RWPE2 (cell line): ENCODE data around the gene WDR72.

ENCODE experiments used
- ATAC-seq: fragments of 200-7000 bp; cut with Tn5 transposase; 3 replicates; pipeline ENCODE4 v1.9.1; 2021; ENCODE audit warnings: low read depth
- DNase-seq: peaks from one replicate; pipeline ENCODE4 v3.0.0-alpha.2; 2020; ENCODE audit warnings: low spot score
- H3K27ac ChIP-seq: fragments of 450-650 bp; 2 replicates; pipeline ENCODE4 v1.5.1; 2017; ENCODE audit warnings: mild to moderate bottlenecking; ENCODE audit not compliant: poor library complexity, severe bottlenecking
- H3K27me3 ChIP-seq: fragments of 250-450 bp; sonication (Bioruptor Pico); 2 replicates; pipeline ENCODE4 v1.5.1; 2021; ENCODE audit warnings: mild to moderate bottlenecking, moderate library complexity; ENCODE audit not compliant: insufficient read depth, poor library complexity, severe bottlenecking
- H3K36me3 ChIP-seq: fragments of 250-450 bp; sonication (Bioruptor Pico); 2 replicates; pipeline ENCODE4 v1.5.1; 2020; ENCODE audit warnings: low read depth, mild to moderate bottlenecking, moderate library complexity
- H3K4me1 ChIP-seq: fragments of 250-450 bp; sonication (Bioruptor Pico); 2 replicates; pipeline ENCODE4 v1.5.1; 2021; ENCODE audit warnings: mild to moderate bottlenecking, moderate library complexity; ENCODE audit not compliant: insufficient read depth, poor library complexity, severe bottlenecking
- H3K4me3 ChIP-seq: fragments of 250-450 bp; sonication (Bioruptor Pico); 2 replicates; pipeline ENCODE4 v1.5.1; 2021; ENCODE audit warnings: mild to moderate bottlenecking, moderate library complexity; ENCODE audit not compliant: severe bottlenecking
- H3K9me3 ChIP-seq: fragments of 250-450 bp; sonication (Bioruptor Pico); 2 replicates; pipeline ENCODE4 v1.5.1; 2021; ENCODE audit warnings: mild to moderate bottlenecking, moderate library complexity; ENCODE audit not compliant: severe bottlenecking
- CTCF ChIP-seq: fragments of 450-650 bp; IDR thresholded peaks from one replicate; pipeline ENCODE4 v1.5.1; 2017; ENCODE audit warnings: mild to moderate bottlenecking, moderate library complexity; ENCODE audit not compliant: poor library complexity, severe bottlenecking

Gene WDR72

DNA sequence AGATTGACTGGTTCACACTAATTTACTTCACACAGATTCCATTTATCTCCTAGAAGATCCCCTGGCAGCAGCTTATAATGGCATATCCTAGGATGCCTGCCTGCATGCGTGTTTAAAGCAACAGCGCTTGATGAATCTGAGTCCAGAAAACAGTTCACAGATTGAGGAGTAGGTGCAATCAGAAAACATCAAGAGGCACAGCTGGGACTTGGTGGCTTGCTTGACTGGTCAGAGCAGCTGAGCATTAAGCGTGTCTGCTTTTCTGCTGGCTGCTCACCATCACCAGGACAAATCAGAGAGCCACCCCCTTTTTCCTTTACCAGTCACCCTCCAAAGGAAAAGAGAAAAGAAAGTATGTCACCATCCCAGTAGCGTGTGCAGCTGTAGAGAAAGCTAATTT lies 223.6 kb downstream of the WDR72 start:
- Histone ChIP-seq H3K36me3 (no peaks in the 10 kb centered on the region), H3K27me3 (peaks cover 11% of the 10 kb centered on the region), H3K27ac (no peak overlapping the region), H3K4me3 (no peak overlapping the region), H3K4me1 (no peaks in the 10 kb centered on the region), H3K9me3 (no peaks in the 10 kb centered on the region)
- no peak for TF ChIP-seq CTCF
- no peak for ATAC-seq
- DNase-seq = no peak

DNA sequence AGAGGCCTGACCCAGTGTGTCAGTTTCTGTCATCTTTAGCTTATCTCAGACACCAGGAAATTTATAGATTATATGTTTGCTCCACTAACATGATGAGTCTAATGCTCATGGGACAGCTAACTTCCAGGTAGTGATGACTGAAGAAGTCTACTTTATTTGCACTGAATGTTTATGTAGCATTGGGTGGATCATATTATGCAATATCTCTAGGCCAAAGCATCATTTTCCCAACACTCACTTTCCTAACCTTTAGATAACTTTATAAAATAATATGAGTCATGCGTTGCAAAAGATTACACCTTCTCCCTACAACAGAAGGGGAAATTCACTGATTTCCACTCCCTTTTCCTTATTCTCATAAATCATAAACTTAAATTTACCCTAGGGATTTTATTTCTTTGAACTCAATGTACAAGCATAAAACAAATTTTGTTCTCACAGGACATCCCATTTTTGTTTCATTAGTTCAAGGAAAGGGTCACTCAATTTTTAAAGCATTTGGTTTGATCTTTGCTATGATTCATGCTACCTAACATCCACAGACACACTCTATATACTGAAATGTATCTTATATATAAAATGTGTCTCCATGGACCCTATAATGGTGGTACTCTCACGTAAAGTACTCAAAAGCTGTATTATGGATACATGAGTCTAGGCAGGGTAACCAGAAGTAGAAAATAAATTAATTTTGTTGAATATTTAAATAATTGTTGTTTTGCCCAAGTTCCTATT lies 225.2 kb downstream of the WDR72 start:
- peaks cover 11% of the 10 kb centered on the region for H3K27me3 ChIP-seq
- H3K4me1 ChIP-seq = no peaks in the 10 kb centered on the region
- ATAC-seq = peak; percentile 48; the same call in 1 of the 3 replicates
- TF ChIP-seq CTCF = no peak
- no peaks in the 10 kb centered on the region for H3K9me3 ChIP-seq
- DNase-seq = no peak
- no peak overlapping the region for H3K27ac ChIP-seq
- no peak overlapping the region for H3K4me3 ChIP-seq
- H3K36me3 ChIP-seq = no peaks in the 10 kb centered on the region

- H3K27ac ChIP-seq = no peak overlapping the region
- ATAC-seq (no peak), DNase-seq (no peak)
- no peaks in the 10 kb centered on the region for H3K4me1 ChIP-seq
- TF ChIP-seq CTCF = no peak
- no peaks in the 10 kb centered on the region for H3K27me3 ChIP-seq
- H3K4me3 ChIP-seq = no peak overlapping the region
- no peaks in the 10 kb centered on the region for H3K9me3 ChIP-seq
- no peaks in the 10 kb centered on the region for H3K36me3 ChIP-seq
These were observed 228.7 kb downstream of the WDR72 start for GRCh38 chr15:53530761-53531160.

DNA sequence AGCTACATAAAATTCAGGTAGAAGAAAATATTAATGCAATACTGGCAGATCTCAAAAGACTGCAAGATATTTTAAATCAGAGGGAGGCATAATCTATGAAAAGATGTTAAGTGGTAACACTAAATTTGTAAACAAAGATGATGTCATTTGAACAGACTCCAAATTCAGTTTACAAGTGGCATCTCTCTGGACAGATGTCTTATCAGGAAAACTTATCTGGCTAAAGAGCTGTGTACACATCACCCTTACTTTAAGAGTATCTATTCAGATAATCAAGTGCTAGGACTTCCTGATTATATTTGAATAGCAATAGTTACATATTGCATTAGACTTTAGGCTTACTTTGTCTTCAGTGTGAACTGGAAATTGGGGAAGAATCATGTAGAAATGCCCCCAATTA lies 231.5 kb downstream of the WDR72 start:
- ATAC-seq = no peak
- H3K4me3 ChIP-seq = no peak overlapping the region
- DNase-seq = no peak
- no peak for TF ChIP-seq CTCF
- no peaks in the 10 kb centered on the region for H3K27me3 ChIP-seq
- no peaks in the 10 kb centered on the region for H3K9me3 ChIP-seq
- H3K4me1 ChIP-seq = no peaks in the 10 kb centered on the region
- no peak overlapping the region for H3K27ac ChIP-seq
- no peaks in the 10 kb centered on the region for H3K36me3 ChIP-seq

DNA sequence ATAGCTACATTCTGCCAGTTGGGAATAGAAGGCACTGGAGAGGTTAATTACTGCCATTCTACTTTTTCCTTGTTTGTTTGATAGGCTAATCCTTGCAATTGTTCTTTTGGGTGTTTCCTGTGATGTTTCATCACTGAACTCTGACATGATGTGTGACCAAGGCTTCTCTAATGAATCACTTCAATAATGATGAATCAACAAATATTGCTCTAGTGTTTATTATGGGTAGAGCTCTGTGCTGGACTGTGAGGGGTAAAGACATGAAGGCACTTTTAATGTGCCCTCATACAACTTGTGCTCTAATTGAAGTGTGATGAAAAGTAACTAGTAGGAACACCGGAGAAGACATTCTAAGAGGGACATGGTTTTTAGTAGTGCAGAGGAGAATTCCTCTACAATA lies 233.6 kb downstream of the WDR72 start:
- H3K4me1 ChIP-seq = no peaks in the 10 kb centered on the region
- peaks cover 3% of the 10 kb centered on the region for H3K27me3 ChIP-seq
- no peak overlapping the region for H3K27ac ChIP-seq
- TF ChIP-seq CTCF = no peak
- H3K9me3 ChIP-seq = no peaks in the 10 kb centered on the region
- DNase-seq = no peak
- no peaks in the 10 kb centered on the region for H3K36me3 ChIP-seq
- no peak overlapping the region for H3K4me3 ChIP-seq
- ATAC-seq = no peak
